PC-3 (cell line): ENCODE measurements around the gene ASIC3. TPM values are rescaled to one million over a fixed set of nuclear protein-coding genes. Genes with fewer than 3 reads are reported as not detected.
"Not testable (repeated sequence)": the region's sequence is repeated elsewhere in the genome, so short reads cannot be mapped to it uniquely, and the experiment has no call there.

Experiments
- ATAC-seq: fragments of 200-7000 bp; cut with Tn5 transposase; 2 replicates; pipeline ENCODE4 v1.9.1; 2020; ENCODE audit warnings: mild to moderate bottlenecking, moderate library complexity
- BruUV-seq: library from RNA; stranded (reverse); fragments of 400-500 nt; replicated peaks from 2 replicates; lab custom pipeline; 2021; lab: Mats Ljungman, UMichigan
- CTCF ChIA-PET: fragments of 300-600 bp; sonication (Branson Sonifier 250); formaldehyde crosslinking; loops from one replicate; lab custom pipeline; 2022; ENCODE audit warnings: antibody characterized with exemption; lab: Charles Lee
- POLR2A ChIA-PET: fragments of 300-600 bp; sonication (Branson Sonifier 250); formaldehyde crosslinking; loops from one replicate; lab custom pipeline; 2022; ENCODE audit warnings: antibody characterized with exemption; ENCODE audit not compliant: unreplicated experiment; lab: Charles Lee
- DNase-seq: peaks from one replicate; pipeline ENCODE4 v3.0.0-alpha.2; 2015
- H2AFZ ChIP-seq: fragments of 300-600 bp; sonication (generic); 2 replicates; pipeline ENCODE4 v1.6.0; 2016; ENCODE audit warnings: antibody characterized with exemption, low read length
- H3F3A ChIP-seq: fragments of 300-600 bp; sonication (generic); one replicate; pipeline ENCODE4 v1.6.0; 2017; ENCODE audit warnings: antibody characterized with exemption, low read length, control low read depth, mild to moderate bottlenecking; ENCODE audit not compliant: unreplicated experiment
- H3K27ac ChIP-seq: fragments of 300-600 bp; sonication (generic); 2 replicates; pipeline ENCODE4 v1.5.1; 2016; ENCODE audit warnings: mild to moderate bottlenecking, low read length
- H3K27me3 ChIP-seq: fragments of 300-600 bp; sonication (generic); 2 replicates; pipeline ENCODE4 v1.6.1; 2016; ENCODE audit warnings: low read length, mixed read lengths
- H3K36me3 ChIP-seq: fragments of 300-600 bp; sonication (generic); 2 replicates; pipeline ENCODE4 v1.6.1; 2016; ENCODE audit warnings: low read depth, mixed run types, low read length, mixed read lengths
- H3K4me1 ChIP-seq: fragments of 300-600 bp; sonication (generic); 2 replicates; pipeline ENCODE4 v1.5.1; 2016; ENCODE audit warnings: low read length; ENCODE audit not compliant: insufficient read depth
- H3K4me2 ChIP-seq: fragments of 300-600 bp; sonication (generic); 2 replicates; pipeline ENCODE4 v1.6.0; 2016; ENCODE audit warnings: low read length
- H3K4me3 ChIP-seq: fragments of 300-600 bp; sonication (generic); 2 replicates; pipeline ENCODE4 v1.5.1; 2016; ENCODE audit warnings: mild to moderate bottlenecking, low read length, mixed read lengths
- H3K79me2 ChIP-seq: fragments of 300-600 bp; sonication (generic); 2 replicates; pipeline ENCODE4 v1.6.1; 2017; ENCODE audit warnings: low read length, mixed read lengths
- H3K9ac ChIP-seq: fragments of 300-600 bp; sonication (generic); 2 replicates; pipeline ENCODE4 v1.6.0; 2016; ENCODE audit warnings: mild to moderate bottlenecking, low read length
- H3K9me2 ChIP-seq: fragments of 300-600 bp; sonication (generic); replicated peaks from 2 replicates; pipeline ENCODE4 v1.6.1; 2016; ENCODE audit warnings: mixed run types, low read length, mixed read lengths
- H3K9me3 ChIP-seq: fragments of 300-600 bp; sonication (generic); 2 replicates; pipeline ENCODE4 v1.6.1; 2016; ENCODE audit warnings: low read length, mixed read lengths
- H4K20me1 ChIP-seq: fragments of 300-600 bp; sonication (generic); 2 replicates; pipeline ENCODE4 v1.6.1; 2016; ENCODE audit warnings: low read length, mixed read lengths
- EZH2 ChIP-seq: fragments of 300-600 bp; sonication (generic); IDR thresholded peaks from one replicate; pipeline ENCODE4 v1.6.1; 2017; ENCODE audit warnings: antibody characterized with exemption, mild to moderate bottlenecking, low read length; ENCODE audit not compliant: unreplicated experiment
- EZH2phosphoT487 ChIP-seq: fragments of 300-600 bp; sonication (generic); IDR thresholded peaks from 2 replicates; pipeline ENCODE4 v1.6.1; 2018; ENCODE audit warnings: mild to moderate bottlenecking, antibody characterized with exemption, low read length, borderline replicate concordance
- intact Hi-C: fragments of 100-400 bp; cut with micrococcal nuclease; formaldehyde crosslinking; loops from 2 replicates; pipeline ENCODE4 v1.9.0; 2023
- total RNA-seq: library from RNA; depleted of rRNA; stranded (reverse); fragments of >200 nt; gene quantifications from 2 replicates; pipeline ENCODE4 v1.2.3, GENCODE V29; 2014
- TF ChIP-seq, protein P1 (sequence below): fragments of 300-600 bp; sonication (generic); conservative IDR thresholded peaks from 2 replicates; pipeline ENCODE4 v1.5.1; 2017; ENCODE audit warnings: antibody characterized with exemption, low read depth, mild to moderate bottlenecking, low read length

Gene ASIC3
- total RNA-seq, 1 experiment from 2014 or later, result 1.7 TPM

DNA sequence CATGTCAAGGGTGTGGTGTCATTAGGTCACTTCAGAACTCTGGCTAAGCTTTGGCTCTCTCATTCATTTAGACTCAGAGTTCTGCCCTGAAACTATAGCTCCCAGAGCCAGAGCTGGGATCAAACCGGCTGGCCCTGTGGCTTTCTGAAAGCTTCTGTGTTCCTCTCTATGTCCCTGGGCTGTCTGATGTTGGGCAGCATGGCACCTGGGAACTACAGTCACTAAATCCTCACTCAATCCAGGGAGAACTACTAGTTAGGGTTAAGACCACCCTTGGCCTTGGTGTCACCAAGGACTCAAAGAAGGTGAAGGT is 37.3 kb upstream of the ASIC3 start:
- Histone ChIP-seq H3K4me2 (no peak overlapping the region), H3K9me3 (no peaks in the 10 kb centered on the region), H3K9ac (no peak overlapping the region), H4K20me1 (no peaks in the 10 kb centered on the region), H3K27ac (no peak overlapping the region), H2AFZ (no peak overlapping the region), H3F3A (no peaks in the 10 kb centered on the region), H3K4me1 (0 out of 2 replicates have a peak, but pooled peaks cover 3% of the 10 kb centered on the region), H3K27me3 (no peaks in the 10 kb centered on the region), H3K9me2 (no peaks in the 10 kb centered on the region), H3K4me3 (no peak overlapping the region), H3K79me2 (no peaks in the 10 kb centered on the region), H3K36me3 (no peaks in the 10 kb centered on the region)
- ChIA-PET CTCF (no interaction called here), POLR2A (no interaction called here)
- no TSS peak for BruUV-seq
- DNase-seq, result no peak
- intact Hi-C loops, result no loop called here
- TF ChIP-seq, protein P1, sequence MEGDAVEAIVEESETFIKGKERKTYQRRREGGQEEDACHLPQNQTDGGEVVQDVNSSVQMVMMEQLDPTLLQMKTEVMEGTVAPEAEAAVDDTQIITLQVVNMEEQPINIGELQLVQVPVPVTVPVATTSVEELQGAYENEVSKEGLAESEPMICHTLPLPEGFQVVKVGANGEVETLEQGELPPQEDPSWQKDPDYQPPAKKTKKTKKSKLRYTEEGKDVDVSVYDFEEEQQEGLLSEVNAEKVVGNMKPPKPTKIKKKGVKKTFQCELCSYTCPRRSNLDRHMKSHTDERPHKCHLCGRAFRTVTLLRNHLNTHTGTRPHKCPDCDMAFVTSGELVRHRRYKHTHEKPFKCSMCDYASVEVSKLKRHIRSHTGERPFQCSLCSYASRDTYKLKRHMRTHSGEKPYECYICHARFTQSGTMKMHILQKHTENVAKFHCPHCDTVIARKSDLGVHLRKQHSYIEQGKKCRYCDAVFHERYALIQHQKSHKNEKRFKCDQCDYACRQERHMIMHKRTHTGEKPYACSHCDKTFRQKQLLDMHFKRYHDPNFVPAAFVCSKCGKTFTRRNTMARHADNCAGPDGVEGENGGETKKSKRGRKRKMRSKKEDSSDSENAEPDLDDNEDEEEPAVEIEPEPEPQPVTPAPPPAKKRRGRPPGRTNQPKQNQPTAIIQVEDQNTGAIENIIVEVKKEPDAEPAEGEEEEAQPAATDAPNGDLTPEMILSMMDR, result no peak
- TF ChIP-seq EZH2phosphoT487, result no peak
- TF ChIP-seq EZH2, result no peak
- ATAC-seq, result no peak

DNA sequence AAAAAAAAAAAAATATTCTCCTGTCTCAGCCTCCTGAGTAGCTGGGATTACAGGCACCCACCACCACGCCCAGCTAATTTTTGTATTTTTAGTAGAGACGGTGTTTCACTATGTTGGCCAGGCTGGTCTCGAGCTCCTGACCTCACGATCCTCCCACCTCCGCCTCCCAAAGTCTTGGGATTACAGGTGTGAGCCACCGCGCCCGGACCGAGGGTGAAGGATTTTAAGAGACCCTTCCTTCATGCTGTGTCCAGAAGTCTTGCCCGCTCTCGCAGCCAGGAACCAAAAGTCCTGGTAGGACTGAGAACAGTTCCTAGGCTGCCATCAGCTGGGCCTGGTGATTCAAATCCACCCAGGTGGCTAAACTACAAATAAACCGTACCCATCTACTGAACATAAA is 36.7 kb upstream of the ASIC3 start:
- BruUV-seq, H3K4me3 ChIP-seq, POLR2A ChIA-PET, H3K36me3 ChIP-seq, H3K9me2 ChIP-seq, H4K20me1 ChIP-seq, H3K9ac ChIP-seq, H2AFZ ChIP-seq, H3K9me3 ChIP-seq, DNase-seq, H3K27ac ChIP-seq, H3K4me2 ChIP-seq, H3K79me2 ChIP-seq, ATAC-seq, H3F3A ChIP-seq, H3K4me1 ChIP-seq, H3K27me3 ChIP-seq, intact Hi-C loops: not testable (repeated sequence)
- CTCF ChIA-PET, result interaction anchor here (0.6 kb wide), 1 partner anchor 16 kb away, joined by 3 read pairs; the partner anchor contains the start of gene ABCB8

DNA sequence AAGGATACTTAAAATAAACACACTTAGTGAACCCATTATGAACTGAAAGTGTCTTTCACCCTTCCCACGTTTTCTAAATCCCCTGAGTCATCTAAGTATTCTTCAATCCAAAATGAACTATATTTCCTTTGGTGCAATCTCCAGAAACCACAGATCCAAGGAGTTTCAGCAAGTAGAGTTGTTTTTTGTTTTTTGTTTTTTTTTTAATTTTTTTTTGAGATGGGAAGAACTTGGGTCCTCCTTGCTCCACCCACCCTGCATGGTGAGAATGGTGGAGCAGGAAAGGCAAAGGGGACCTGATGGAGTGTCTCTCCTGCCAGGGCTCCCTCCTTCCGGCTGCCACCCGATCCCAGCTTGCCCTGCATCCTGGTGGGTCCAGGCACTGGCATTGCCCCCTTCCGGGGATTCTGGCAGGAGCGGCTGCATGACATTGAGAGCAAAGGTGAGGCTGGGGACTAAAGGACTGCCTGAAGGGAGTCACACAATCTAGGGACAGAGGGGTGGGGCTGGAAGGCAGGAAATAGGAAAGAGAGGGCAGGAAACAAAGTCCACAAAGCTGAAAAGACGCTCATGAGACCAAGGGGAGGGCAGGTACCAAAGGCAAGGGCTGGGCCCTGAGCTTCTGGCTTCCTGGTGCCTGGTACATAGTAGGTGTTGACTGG is 36.2 kb upstream of the ASIC3 start:
- Histone ChIP-seq H3K9me2 (no peaks in the 10 kb centered on the region), H3K4me2 (no peak overlapping the region), H3K9ac (no peak overlapping the region), H3K27me3 (no peaks in the 10 kb centered on the region), H4K20me1 (no peaks in the 10 kb centered on the region), H3K36me3 (no peaks in the 10 kb centered on the region), H3K27ac (no peak overlapping the region), H3F3A (no peaks in the 10 kb centered on the region), H2AFZ (no peak overlapping the region), H3K4me3 (no peak overlapping the region), H3K4me1 (0 out of 2 replicates have a peak, but pooled peaks cover 3% of the 10 kb centered on the region), H3K79me2 (no peaks in the 10 kb centered on the region), H3K9me3 (no peaks in the 10 kb centered on the region)
- ChIA-PET POLR2A (no interaction called here), CTCF (no interaction called here)
- ATAC-seq (no peak), DNase-seq (no peak)
- BruUV-seq, result TSS peak; percentile 18
- intact Hi-C loops, result no loop called here
- TF ChIP-seq EZH2, result no peak
- no peak for TF ChIP-seq EZH2phosphoT487
- TF ChIP-seq, protein P1, result no peak
